Pons (tissue), 1 donor: Measurements from ENCODE around the gene IP6K1.
"Not testable (repeated sequence)": the region's sequence is repeated elsewhere in the genome, so short reads cannot be mapped to it uniquely, and the experiment has no call there.

Source experiments
- DNase-seq: peaks from one replicate; pipeline ENCODE4 v3.0.0-alpha.2; 2016; ENCODE audit warnings: low spot score

Gene IP6K1

DNA sequence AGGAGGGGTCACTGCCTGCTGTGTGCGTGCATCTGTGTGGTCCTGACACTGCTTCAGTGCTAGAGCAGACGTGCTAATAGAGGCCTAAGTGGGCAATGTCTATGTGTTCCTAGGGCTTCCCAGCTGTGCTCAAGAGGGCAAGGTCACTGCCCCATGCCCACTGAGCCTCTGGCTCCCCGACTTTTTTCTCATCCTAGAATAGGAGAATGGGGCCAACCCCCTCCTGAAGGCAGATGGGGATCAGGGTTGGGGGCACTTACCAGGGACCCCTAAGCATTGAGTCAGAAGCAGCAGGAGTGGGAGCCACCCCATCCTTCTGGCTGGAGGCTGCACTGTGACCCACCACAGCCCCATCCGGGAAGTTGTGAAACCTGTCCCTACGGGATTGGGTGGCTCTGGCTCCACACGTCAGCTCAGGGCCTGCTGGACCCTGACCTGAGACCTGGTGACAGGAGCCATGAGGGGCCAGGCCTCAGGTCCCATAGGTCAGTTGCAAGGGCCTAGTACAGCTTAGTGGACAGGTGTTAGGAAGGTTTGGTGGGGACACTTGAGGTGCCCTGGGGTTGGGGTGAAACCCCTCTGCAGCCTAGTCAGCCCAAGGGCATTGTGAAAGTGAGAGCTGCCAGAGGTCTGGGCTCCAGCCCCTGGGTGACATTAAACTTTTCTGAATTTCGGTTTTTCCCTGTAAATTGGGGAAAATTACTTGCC lies 97.8 kb downstream of the IP6K1 start:
- not testable (repeated sequence) for DNase-seq

DNA sequence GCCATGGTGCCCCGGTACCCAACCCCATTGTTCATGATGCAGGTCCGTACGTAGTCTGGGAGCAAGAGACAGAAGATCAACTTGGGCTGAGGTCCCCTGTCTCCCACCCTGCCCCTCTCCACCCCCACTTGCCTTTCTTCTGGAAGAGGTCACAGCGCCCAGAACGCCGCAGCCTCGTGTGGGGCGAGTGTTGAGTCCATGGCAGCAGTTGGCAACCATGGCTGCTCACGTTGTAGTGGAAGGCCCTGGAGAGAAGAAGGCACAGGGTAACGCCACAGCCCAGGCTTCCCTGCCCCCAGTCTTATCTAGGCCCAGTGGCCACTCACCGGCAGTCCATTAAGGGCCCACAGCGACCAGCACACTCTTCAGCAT lies 98.9 kb downstream of the IP6K1 start:
- DNase-seq = not testable (repeated sequence)

DNA sequence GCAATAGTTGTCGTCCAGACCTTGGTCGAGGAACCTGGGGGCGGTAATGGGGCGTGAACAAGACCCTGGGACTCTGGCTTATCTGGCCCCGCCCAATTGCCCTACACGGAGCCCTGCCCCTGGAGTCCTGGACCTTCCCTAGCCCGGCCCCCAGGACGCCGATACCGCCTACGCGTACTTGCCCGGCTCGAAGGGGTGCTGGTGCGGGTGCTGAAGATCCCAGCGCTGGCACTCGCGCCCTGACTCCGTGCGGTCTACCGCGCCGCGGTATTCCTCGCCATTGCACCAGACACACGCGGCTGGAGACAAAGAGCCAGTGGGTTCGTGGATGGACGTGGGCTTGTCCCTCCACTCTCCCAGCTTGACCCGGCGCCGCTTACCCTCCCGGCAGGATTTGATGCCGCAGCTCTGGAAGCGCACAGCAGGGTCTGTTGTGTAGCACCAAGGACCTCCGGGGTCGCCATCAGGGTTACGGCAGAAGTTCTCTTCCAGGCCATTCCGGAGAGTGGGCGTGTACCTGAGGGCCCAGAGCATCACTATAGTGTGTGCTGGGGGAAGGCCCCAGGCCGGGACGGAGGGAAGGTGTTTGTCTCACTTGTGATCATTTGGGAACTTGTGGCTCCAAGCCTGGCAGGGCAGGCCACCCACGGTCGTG lies 99.4 kb downstream of the IP6K1 start:
- DNase-seq = not testable (repeated sequence)

DNA sequence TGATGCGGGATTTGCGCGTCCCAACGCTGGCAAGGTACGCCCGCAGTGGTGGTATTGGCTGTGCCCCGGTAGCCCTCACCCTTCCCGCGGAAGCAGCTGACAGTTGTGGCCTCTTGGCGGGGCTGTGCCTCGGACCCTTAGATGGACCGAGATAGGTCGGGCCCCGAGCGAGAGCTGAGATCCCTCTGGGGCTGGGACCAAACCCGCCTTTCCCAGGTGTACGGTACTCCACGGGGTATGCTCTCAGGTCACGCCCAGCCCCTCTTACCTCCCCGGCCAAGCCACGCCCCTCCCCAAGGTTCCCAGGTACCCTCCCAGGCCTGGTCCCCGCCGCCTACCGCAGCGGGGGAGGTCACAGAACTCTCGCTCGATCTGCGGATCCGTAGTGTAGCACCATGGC lies 100.0 kb downstream of the IP6K1 start:
- DNase-seq = not testable (repeated sequence)

DNA sequence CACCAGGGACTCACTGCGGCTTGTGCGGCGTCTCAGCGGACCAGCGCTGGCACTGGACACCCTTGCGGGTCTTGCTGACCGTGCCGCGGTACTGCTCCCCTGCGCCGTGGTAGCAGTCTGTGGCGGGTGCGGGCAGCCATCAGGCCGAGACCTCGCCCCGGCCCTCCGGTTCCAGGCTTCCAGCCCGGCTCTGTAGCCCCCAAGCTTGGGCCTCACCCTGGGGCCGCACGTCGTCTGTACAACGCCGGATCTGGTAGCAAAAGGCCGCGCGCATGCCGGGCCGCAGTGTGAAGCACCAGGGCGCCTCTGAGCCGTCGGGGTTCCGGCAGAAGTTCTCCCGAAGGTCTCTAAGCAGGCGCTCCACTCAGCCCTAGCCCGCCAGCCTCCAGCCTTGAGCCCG lies 100.5 kb downstream of the IP6K1 start:
- not testable (repeated sequence) for DNase-seq

DNA sequence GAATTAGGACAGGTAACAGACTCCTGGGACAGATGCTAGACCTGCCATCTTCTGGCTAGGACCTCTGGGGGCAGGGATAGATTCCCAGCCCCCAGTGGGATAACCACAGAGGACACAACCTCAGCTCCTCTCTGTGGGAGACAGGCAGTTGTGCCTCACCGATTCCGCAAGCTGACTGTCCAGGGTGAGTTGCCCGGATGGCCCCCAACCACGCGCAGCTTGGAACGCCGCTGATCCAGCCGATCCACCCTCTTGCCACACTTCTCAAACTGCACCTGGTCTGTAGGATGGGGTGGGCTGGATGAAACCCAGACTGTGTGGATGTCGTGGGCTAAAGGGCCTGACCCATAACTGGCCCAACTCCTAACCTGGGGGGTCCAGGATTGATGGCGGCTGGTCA lies 101.2 kb downstream of the IP6K1 start:
- not testable (repeated sequence) for DNase-seq

DNA sequence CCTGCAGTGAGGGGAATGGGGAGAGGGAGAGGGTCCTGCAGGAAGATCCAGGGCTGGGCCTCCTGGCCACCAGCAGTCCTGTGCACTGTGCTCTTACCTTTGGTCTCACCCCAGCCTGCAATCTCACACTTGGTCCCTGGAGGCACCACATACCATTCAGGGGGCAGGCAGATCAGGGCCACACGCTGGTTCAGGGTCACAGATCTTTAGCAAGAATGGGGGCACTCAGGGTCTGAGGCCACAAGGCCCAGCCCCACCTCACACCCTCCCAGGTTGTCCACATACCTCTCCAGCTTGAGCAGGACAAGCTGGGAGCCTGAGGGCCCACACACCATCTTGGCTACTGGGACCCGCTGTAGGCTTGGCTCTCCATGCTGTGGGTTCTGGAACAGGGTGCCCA lies 101.9 kb downstream of the IP6K1 start:
- not testable (repeated sequence) for DNase-seq

DNA sequence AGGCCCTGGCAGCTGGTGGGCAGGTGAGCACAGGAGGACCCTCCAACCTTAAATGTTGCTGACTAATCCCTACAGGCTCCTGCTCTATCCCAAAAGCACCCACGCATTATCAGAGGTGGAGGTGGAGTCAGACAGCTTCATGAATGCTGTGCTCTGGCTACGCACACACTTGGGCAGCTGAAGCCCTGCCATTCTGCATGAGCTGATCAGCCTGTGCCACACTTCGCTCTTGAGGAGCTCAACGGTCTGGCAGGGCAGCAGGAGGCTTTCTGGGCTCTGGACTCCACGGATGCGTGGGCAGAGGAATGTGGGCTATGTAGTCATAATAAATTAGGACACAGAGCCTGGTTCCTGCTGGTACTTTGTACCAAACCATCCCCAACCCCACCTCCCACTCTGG lies 103.2 kb downstream of the IP6K1 start:
- DNase-seq = no peak

DNA sequence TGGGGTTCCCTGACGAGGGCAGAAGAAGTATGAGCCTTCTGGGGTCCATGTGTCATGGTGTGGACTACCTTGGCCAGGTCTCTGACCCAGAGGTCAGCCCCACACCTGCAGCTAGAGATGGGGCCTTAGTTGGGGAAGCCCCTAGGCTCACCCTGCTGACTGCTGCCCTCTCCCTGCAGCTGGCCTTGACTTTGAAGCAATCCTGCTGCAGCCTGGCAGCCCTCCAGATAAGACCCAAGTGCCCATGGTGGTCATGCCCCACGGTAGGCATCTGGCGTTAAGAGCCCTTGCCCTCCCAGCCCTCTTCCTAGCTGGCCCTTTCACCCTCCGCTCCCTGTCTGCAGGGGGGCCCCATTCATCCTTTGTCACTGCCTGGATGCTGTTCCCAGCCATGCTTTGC lies 104.8 kb downstream of the IP6K1 start:
- no peak for DNase-seq

DNA sequence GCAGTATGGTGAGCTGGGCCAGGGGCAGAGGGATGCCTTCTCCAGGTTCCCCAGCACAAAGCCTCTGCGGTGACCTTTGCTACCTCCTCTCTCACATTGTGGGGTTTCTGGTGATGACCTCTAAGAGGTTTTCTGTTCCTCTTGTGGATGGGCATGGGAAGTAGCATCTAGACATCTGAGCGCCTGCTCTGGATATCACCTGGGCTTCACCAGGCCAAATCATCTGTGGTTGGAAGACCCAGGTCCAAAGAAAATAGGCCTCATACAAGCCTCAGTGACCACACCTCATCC lies 105.2 kb downstream of the IP6K1 start:
- DNase-seq = no peak

DNA sequence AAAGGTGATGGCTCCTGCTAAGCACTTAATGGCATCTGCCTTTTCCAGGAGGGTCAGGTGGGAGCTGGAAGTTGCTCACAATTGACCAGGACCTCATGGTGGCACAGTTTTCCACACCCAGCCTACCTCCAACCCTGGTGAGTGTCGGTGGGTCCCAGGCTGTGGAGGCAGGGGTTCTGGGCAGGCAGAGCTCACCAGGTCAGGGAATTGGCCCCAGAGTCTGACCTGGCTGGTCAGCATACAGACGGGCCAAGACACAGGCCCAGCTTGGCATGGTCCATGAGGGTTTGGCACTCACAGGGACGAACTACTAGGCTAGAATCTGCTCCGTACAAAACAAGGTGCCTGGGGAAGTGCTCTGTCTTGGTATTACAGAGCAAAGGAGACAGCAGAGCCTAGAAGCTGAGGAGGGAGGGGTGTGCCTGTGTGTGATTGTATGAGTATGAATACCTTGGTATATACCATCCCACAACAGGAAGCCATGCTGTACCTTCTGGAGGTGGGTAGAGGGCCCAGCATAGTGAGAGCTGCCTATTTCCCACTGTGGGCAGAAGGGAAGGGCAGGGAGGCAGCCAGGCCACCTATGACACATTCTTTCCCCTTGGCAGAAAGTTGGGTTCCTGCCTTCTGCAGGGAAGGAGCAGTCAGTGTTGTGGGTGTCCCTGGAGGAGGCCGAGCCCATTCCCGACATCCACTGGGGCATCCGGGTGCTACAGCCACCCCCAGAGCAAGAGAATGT lies 105.7 kb downstream of the IP6K1 start:
- DNase-seq = no peak

DNA sequence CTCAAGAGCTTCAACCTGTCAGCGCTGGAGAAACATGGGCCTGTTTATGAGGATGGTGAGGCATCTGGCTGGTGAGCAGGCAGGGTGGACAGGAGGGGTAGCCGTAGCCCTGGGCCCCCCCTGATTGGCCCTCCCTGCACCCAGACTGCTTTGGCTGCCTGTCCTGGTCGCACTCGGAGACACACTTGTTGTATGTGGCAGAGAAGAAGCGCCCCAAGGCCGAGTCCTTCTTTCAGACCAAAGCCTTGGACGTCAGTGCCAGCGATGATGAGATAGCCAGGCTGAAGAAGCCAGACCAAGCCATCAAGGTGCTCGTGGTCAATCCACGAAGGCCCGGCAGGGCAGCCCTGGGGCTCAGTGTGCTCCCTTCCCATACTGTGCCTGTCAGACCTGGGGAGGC lies 110.4 kb downstream of the IP6K1 start:
- no peak for DNase-seq

DNA sequence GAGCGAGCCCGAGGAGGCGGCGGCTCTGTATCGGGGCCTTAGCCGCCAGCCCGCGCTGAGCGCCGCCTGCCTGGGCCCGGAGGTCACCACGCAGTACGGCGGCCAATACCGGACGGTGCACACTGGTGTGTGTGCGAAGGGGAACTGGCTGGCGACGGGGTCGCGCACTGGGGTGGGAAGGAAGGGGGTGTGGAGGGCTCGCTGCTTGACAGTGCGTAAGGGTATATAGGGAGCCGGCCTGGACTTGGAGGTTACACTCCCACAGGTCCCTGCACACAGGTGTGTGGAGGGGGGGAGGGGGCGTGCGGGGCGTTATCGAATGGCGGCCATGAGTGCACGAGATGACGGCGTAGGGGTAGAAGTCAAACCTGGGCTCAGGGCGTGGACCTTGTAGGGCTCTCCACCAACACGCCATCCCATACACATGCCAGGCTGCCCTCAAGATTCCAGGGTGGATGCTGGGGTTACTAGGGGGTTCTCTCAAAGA lies 111.8 kb downstream of the IP6K1 start:
- DNase-seq = no peak
